GM12892 (cell line): ENCODE results near the gene NOL8.

ENCODE experiments used
- DNase-seq: peaks from one replicate; pipeline ENCODE4 v3.0.0; 2011; ENCODE audit not compliant: insufficient read length
- FAIRE-seq: peaks from 2 replicates; lab custom pipeline; 2011; peaks lifted over from hg19 to GRCh38; lab: Jason Lieb, UNC
- POLR2A ChIP-seq: IDR thresholded peaks from 2 replicates; pipeline ENCODE4 v1.6.1; 2011; ENCODE audit warnings: low read depth, low read length, control low read depth
- POLR2AphosphoS5 ChIP-seq: IDR thresholded peaks from 2 replicates; pipeline ENCODE4 v1.6.1; 2011; ENCODE audit warnings: low read depth, low read length, control low read depth
- TAF1 ChIP-seq: IDR thresholded peaks from 2 replicates; pipeline ENCODE4 v1.6.1; 2011; ENCODE audit warnings: low read depth, mild to moderate bottlenecking, control low read depth, low read length, borderline replicate concordance

NOL8 gene

GRCh38 chr9:92290785-92291429, 34.2 kb downstream of the NOL8 start:
- DNase-seq, result no peak
- no peak for TF ChIP-seq POLR2AphosphoS5
- no peak for TF ChIP-seq TAF1
- TF ChIP-seq POLR2A, result no peak
- no peak for FAIRE-seq

- FAIRE-seq, result no peak
- TF ChIP-seq TAF1 (no peak), POLR2AphosphoS5 (no peak), POLR2A (no peak)
- DNase-seq, result no peak
These were observed 35.3 kb downstream of the NOL8 start for GRCh38 chr9:92289708-92290390.

- no peak for DNase-seq
- FAIRE-seq, result no peak
- TF ChIP-seq POLR2AphosphoS5 (no peak), TAF1 (no peak), POLR2A (no peak)
These were observed 45.8 kb downstream of the NOL8 start for GRCh38 chr9:92279302-92279701.

GRCh38 chr9:92278110-92278509, 47.0 kb downstream of the NOL8 start:
- TF ChIP-seq POLR2AphosphoS5 (no peak), TAF1 (no peak), POLR2A (no peak)
- FAIRE-seq, result no peak
- DNase-seq, result no peak

GRCh38 chr9:92276331-92277032, 48.7 kb downstream of the NOL8 start:
- TF ChIP-seq TAF1, result no peak
- FAIRE-seq (no peak), DNase-seq (no peak)

- DNase-seq (no peak), FAIRE-seq (no peak)
- TF ChIP-seq POLR2A, result no peak
- TF ChIP-seq POLR2AphosphoS5, result no peak
- TF ChIP-seq TAF1, result no peak
These were observed 49.6 kb downstream of the NOL8 start for GRCh38 chr9:92275541-92275940.

GRCh38 chr9:92270511-92270910, 54.6 kb downstream of the NOL8 start:
- FAIRE-seq, result no peak
- TF ChIP-seq POLR2A (no peak), TAF1 (no peak), POLR2AphosphoS5 (no peak)
- no peak for DNase-seq

GRCh38 chr9:92266486-92266885, 58.7 kb downstream of the NOL8 start:
- no peak for FAIRE-seq
- no peak for DNase-seq
- TF ChIP-seq POLR2A (no peak), TAF1 (no peak), POLR2AphosphoS5 (no peak)

GRCh38 chr9:92265154-92265553, 60.0 kb downstream of the NOL8 start:
- FAIRE-seq (no peak), DNase-seq (no peak)
- no peak for TF ChIP-seq POLR2A
- no peak for TF ChIP-seq POLR2AphosphoS5
- TF ChIP-seq TAF1, result no peak

- DNase-seq, result no peak
- no peak for FAIRE-seq
- TF ChIP-seq POLR2A, result no peak
- no peak for TF ChIP-seq TAF1
- no peak for TF ChIP-seq POLR2AphosphoS5
These were observed 62.0 kb downstream of the NOL8 start for GRCh38 chr9:92263131-92263530.

- DNase-seq (no peak), FAIRE-seq (no peak)
- TF ChIP-seq TAF1 (no peak), POLR2AphosphoS5 (no peak), POLR2A (no peak)
These were observed 67.8 kb downstream of the NOL8 start for GRCh38 chr9:92257327-92257726.

GRCh38 chr9:92254381-92255337, 70.5 kb downstream of the NOL8 start:
- TF ChIP-seq POLR2A (no peak), TAF1 (no peak), POLR2AphosphoS5 (no peak)
- FAIRE-seq (no peak), DNase-seq (no peak)
